ENCODE results near the gene PNPLA7. TPM values are rescaled to one million over a fixed set of nuclear protein-coding genes. Genes with fewer than 3 reads are reported as not detected.

The PNPLA7 gene
- total RNA-seq, 1 donor = 11.6 TPM

DNA sequence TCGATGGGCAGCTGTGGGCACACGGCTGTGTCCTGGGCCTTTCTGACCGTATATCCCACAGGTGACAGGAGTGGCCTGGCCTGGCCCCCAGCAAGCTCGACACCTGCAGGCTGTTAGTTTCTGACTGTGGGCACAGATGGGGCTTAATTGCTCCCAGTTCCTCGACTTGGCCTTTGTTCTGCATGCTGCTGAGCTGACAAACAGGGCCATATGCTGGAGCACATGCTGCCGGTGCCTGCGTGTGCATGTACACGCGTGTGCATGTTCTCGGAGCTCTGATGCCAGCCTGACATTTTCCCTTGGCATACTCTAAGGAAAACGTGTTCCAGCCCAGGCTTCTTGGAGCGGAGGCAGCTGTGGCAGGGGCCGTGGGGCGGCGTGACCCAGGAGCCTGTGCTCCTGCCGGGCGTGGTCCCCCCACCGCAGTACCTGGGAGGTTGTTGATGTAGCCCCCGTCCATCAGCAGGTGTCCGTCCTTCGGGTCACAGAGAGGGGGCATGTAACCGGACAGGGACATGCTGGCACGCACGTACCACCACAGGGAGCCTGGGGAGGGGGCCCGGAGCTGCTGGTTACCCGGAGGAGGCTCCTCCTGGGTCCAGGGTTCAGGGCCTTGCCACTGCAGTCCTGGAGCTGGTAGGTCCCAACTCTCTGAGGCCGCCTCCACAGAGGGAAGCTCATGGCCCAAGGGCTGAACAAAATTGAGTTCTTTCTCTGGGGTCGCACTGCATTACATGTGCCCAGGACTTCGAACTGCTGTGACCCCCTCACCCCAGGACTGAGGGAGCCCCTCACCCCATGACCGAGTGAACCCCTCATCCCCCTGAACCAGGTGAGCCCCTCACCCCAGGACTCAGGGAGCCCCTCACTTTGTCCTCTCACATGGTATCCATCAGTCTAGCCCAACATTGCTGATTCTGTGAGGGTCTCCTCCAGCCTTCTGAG, 86.9 kb downstream of the PNPLA7 start:
- no peak for DNase-seq (ENCODE audit: low read depth in 2 of 3, low spot score in 2 of 3)

DNA sequence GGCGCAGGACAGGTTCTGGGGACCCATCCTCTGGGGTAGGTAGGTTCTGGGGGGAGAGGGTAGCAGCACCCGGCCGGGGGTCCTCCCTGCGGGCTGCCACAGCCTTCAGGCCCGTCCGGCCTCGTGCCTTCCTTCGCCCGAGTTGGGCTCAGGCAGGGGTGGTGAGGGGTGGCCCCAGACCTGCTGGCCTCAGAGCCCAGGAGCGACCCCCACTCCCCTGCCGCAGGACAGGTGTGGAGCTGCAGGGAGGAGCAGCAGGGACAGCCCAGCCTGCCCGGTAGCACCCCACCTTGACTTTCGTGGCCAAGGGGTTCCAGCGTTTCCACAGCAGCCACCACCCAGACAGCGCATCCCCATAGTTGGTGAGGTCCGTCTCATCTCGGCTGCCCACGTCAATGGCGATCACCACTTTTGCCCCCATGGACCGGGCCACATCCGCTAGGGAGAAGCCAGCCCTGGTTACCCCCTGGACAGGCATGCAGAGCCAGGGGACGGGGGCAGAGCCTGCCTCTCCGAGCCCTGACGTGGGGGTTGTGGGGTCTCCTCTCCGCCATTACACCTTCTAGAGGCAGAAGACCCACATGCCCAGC, 87.7 kb downstream of the PNPLA7 start:
- no peak for DNase-seq (ENCODE audit: low read depth in 2 of 3, low spot score in 2 of 3)

DNA sequence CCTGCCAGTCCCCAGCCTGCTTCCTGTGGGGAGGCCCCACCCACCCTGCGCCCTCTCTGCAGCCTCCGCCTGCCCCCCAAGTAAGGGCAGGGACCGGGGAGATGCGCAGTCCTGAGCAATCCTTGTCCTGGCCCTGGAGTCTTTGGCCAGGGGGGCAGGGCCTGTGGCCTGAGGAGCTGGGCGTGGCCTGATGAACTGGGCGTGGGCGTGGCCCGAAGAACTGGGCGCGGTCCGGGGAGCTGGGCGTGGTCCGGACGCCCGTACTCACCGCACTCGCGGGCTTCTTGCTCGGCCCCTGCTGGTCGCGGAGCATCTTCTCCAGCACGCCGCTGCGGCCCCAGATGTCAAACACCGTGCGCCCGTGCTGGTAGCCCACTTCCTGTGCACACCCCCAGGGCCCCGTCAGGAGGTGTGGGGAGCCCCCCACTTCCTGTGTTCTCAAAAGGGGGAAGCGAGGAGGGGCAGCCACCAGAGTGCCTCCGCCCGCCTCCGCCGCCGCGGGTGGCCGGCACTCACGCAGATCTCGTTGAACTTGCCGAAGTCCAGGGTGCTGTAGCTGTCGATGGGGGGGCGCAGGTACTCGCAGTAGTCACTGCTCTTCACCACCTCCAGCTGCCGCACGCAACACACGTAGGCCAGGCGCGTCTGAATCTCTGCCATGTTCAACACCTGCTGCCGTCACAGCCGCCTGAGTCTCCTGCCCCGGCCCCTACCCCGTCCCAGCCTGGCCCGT, 88.4 kb downstream of the PNPLA7 start:
- peak in 2 of 3 donors; percentile 95 to 96 for DNase-seq (ENCODE audit: low read depth in 2 of 3, low spot score in 2 of 3)

DNA sequence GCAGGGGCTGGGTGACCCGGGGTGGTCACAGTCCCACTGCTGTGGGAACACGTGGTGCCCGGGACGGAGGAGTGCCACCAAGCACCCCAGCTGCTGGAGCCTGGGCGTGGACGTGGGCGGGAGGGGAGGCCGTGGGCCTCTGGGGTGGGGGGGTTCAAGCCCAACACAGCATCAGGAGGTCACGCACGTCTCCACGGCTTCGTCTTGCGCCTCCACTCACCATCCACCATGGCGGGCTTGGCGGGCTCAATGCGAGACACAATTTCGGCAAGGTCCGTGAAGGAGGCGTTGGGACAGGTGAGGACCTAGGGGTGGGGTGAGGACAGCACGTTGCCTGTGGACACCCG, 88.9 kb downstream of the PNPLA7 start:
- no peak for DNase-seq (ENCODE audit: low read depth in 2 of 3, low spot score in 2 of 3)

DNA sequence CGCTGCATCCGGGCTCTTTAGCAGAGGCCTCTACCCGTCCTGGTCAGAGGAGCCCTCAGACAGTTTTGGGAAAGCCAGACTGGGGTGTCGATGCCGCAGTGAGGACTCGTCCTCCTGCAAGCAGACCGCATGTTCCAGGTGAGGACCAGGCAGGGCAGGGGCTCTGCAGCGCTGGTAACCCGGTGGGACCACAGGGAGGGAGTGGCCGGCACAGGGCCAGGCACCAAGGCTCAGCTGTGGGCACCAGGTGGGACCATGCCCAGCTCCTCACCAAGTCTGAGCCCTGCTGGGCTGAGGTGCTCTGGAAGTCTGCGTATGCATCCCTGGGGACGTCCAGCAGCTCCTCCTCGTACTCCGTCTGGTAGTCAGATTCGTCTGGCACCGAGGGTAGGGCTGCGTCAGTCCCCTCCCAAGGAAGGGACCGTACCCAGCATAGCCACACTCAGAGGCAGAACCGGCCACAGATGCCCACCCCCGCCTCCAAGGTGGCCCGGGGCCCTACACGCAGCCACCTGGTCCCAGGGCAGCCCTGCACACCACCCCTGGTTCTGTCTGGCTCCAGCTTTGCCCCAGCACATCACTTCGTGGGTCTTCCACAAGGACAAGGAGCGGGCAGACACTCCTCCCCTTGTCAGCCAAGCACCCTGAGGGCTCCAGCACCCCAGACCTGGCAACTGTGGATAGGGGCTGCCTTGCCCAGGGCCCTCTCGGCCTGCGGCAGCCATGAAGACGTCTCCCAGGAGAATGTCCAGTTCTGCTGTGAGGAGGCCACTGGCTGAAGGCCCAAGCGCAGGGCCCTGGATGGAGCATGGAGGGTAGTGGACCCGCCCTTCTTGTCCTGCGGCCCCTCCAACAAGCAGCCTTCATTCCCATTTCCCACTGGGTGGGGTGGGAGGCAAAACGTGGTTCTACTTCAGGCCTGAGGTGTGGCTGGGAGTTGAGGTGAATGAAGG, 89.6 kb downstream of the PNPLA7 start:
- DNase-seq (ENCODE audit: low read depth in 2 of 3, low spot score in 2 of 3) = no peak

DNA sequence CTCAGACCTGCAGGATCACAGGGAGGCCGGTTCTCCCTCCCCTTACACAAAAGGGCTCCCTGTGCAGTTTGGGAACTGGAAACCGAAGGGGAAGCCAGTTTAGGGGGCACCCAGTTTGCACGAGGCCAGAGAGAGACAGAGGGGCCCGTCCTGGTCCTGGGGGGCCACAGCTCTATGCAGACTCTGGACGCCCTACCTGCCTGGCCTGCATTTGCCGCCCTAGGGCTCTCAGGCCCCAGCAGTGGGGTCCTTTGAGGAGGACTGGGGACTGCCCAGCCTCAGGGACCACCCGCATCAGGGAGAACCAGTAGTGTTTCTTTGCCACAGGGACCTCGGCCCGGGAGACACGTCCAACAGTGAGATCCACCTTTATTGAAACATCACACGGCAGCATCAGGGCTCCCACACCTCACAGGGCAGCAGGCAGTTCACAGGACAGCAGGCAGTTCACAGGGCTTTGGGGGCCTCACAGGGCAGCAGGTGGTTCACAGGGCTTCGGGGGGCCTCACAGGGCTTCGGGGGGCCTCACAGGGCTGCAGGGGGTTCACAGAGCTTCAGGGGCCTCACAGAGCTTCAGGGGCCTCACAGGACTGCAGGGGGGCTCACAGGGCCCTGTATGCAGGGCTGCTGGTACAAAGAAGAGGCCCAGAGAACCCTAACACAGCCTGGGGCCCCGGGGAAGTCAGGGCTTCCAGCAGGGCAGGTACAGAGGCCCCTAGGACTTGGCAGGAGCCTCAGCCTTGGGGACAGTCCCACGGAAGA, 90.4 kb downstream of the PNPLA7 start:
- no peak for DNase-seq (ENCODE audit: low read depth in 2 of 3, low spot score in 2 of 3)

DNA sequence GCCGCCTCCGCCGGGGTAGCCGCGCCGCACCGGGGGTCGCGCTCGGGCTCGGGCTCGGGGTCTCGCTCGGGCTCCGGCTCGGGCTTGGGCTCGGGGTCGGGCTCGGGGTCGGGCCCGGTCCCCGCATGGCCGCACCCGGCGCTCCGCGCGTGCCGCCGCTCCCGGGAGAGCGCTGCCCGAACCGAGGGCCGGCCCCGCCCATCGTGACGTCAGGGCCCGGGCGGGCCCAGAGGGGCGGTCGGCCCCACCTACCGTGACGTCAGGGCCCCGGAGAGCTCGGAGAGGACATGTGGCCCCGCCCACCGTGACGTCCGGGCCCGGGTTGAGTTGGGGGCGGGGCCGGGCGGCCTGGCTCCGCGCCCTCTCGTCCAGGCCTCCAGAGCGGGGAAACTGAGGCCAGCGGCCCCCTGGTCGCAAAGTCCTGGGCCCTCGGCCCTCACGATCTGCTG, 91.0 kb downstream of the PNPLA7 start, which contains the start of gene NSMF:
Gene NSMF, minus strand, starts transcription at position 183 of the 449 bp plus-strand sequence. CDS start 232 bp downstream, outside the sequence.
- peak; percentile 88 to 94 (median 92) for DNase-seq (ENCODE audit: low read depth in 2 of 3, low spot score in 2 of 3)

DNA sequence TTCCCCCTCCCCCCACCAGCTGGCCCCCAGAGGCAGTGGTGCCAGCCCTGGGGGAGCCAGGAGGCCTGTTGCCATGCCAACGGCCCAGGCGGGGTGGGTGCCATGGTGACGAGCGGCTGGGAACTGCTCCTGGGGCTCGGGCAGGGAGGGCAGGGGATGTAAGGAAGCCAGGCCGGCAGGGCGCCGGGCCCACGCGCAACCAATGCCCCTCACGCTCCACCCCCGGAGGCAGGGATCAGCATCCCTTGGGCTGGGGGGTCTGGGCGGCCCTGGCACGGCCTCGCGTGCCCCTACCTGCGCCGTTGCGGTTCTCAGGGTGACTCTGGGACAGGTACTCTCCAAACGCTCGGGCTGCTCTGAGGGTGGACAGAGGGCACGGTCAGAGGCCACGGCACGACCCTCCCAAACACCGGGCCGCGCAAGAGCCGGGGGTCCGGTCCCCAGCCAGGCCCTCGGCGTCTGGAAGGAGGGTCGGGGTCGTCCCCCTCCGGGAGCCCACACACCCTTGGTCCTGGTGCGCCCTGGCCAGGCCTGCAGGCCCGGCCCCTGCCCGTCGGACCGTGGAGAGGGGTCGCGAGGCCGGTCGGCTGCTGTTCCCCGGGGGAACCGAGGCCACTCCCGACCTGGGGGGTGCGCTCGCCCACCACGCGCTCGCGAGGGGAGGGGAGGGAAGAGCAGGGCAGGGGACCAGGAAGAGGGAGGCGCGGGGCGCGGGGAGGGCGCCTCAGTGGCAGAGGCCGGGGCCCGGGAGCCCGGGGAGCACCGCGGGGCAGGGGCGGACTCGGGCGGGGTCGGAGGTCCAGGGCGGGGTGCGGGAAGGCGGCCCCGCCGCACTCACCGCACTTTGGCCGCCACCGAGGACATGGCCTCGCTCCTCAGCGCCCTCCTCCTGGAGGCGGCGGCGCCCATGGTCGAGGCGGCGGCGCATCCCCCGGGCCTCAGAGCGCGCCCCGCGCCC, 91.7 kb downstream of the PNPLA7 start:
- peak in 1 of 3 donors; percentile 38 for DNase-seq (ENCODE audit: low read depth in 2 of 3, low spot score in 2 of 3)

DNA sequence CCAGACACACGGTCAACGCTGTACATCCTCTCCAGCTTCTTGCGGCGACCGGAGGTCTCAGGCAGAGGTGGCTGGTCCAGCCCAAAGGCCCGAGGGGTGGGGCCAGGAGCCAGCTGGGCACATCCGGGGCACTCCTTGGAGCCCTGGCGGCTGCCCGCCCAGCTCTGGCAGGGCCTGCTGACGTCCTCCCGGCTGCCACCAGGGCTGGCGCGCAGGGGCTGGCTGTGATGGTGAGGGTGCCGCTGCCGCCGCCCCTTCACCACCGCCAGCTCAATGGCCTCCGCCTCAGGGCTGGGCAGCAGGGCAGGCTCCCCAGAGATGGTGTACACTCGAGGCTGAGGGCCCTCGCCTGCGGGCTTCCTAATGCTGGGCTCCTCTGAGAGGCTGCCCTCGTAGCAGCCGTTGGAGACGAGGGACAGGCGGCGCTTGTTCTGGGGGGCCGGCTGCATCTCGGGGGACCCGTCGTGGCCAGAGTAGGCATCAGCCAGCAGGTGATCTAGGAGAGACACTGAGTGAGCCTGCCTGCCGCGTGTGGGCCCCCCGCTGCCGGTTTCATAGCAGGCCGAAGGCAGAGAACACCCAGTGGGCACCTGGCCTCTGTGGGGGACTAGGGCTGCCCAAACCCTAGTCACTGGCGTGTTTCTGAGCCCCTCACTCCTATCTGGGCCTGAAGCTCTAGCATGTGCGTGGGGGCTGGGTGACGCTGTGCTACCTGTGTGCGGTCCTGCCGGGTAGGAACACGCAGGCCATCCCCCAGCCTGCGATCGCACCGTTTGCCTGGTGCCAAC, 92.6 kb downstream of the PNPLA7 start:
- no peak for DNase-seq (ENCODE audit: low read depth in 2 of 3, low spot score in 2 of 3)

DNA sequence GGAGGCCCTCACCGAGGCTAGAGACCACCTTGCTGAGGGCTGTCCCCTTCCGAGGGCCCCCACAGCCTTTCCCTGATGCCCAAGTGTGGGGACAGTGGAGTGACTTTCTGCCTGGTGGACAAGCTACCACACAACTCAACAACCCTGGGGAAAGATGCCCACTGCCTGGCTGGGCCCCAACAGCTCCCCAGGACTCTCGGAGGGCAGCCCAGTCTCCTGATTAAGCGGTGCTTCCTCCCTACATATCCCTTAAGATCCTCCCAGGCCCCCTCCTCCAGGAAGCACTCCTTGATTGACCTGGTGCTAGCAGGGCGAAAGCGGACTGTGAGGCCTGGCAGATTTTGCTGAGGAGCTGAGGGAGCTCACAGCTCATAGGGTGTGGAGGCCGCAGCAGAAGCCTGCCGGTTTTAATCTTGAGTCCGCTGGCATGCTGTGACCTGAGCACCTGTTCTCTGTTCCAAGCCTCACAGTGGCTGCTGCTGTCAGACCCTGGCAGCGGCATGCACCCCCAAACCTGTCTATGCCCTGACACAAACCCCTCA, 93.3 kb downstream of the PNPLA7 start:
- DNase-seq (ENCODE audit: low read depth in 2 of 3, low spot score in 2 of 3) = no peak

DNA sequence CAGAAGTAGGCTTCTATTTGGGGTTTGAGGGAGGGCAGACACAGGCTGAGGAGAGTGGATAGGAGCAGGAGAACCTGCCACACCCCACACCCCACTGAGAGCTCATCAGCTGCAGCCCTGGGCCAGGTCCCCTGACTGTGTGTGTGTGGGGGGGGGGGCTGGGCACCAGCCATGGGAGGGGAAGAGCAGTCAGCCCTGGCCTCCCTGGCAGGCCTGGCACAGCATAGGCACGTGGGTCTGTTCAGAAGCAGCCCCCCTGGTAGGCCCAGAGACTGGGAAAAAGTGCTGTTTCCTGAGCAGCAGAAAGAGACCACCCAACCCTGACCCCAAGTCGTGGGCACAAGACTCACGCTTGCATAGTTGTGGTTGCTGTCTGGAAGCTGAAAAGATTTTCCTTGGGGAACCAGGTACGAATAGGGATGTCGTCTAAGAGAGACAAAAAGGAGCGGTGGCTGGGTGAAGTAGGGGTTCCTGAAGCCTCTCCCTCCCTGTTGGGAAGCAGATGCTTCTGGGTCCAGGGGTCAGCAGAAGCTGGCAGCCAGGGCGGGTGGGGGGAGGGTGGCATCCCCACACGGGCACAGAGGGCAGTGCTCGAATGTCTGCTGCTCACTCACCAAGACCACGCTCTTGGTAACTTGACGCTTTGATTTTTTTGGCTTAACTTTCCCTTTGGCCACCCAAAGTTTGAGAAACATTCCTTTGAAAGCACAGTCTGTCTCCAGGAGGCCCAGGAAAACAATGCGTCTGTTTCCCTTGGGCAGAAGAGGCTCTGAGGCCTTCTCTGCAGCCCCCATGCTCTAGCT, 93.9 kb downstream of the PNPLA7 start:
- DNase-seq (ENCODE audit: low read depth in 2 of 3, low spot score in 2 of 3) = no peak

DNA sequence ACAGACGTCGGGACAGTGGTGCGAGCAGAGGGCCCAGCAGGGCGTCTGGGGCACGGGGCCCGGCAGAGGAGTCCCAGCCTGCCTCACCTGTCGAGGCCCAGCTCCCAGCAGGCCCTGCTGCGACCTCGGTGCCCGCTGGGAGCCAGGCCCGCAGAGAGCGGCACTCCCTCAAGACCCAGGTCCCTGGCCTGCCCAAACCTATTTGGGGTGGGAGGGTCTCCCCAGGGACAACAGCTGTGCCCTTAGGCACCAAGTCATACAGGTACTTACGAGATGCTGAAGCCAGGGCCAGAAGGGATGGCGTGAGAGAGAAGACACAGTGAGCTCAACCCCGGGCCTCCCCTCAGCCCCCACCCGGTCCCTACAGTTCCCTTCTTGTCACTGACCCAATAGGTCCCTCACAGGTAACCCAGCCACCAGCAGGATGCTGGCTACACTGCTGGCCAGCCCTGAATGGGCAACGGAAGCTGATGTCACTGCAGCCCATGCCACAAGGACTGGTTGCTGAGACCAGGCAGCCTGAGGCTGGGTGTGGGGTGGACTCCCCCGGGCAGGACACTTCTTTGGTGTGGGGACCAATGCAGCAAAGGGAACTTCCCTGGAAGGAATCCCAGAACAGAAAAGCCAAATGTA, 94.7 kb downstream of the PNPLA7 start:
- no peak for DNase-seq (ENCODE audit: low read depth in 2 of 3, low spot score in 2 of 3)

DNA sequence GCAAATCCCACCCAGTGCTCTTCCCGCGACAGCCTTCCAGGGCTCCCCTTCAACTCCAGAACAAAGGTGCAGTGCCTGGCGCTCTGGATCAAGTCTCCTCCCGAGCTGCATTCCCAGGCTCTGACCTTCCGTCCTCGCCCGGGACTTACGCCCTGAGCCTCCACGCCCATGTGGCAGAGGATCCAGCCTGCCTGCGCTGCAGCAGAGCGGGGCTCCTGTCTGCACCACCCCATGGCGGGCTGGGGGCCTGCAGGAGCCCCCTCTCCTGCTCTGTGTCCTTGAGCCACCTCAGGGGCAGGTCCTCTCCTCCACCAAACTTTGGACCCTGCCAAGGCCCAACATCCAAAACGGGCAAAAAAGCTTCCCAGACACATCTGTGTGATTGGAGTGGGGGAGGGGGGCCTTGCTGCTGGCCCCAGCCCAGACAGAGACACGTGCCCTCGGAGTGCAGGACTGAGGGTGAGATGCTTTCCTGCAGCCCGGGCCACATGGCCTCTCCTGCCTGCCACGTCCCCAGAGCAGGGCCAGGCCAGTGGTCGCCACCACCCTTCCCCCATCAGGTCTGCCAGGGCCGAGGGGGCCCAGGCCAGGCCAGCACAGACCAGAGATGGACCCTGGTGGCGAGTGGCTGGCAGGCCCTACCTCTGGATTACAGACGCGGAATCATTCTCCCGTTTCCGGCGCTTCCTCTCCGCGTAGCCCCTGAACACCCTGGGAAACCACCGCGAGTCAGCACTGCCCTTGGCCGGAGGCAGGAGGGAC, 95.4 kb downstream of the PNPLA7 start:
- DNase-seq (ENCODE audit: low read depth in 2 of 3, low spot score in 2 of 3) = peak in 1 of 3 donors; percentile 27

DNA sequence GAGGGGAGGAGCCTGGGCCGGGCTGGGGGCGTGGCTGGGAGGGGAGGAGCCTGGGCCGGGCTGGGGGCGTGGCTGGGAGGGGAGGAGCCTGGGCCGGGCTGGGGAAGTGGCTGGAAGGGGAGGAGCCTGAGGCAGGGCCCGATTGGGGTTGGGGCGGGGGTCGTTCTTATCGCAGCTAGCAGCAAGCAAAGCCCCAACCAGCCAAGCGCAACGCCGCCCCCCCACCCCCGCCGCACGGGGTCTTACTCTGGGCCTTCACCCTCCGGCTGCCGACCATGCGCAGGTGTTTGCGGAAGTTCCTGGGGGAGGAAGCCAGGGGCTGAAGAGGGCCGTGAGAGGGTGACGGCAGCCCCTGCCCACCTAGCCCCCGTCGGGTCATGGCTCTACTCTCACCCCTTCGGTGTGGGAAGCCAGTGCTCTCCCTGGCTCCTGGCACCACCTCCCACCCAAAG, 96.0 kb downstream of the PNPLA7 start:
- peak in 2 of 3 donors; percentile 68 to 73 for DNase-seq (ENCODE audit: low read depth in 2 of 3, low spot score in 2 of 3)

DNA sequence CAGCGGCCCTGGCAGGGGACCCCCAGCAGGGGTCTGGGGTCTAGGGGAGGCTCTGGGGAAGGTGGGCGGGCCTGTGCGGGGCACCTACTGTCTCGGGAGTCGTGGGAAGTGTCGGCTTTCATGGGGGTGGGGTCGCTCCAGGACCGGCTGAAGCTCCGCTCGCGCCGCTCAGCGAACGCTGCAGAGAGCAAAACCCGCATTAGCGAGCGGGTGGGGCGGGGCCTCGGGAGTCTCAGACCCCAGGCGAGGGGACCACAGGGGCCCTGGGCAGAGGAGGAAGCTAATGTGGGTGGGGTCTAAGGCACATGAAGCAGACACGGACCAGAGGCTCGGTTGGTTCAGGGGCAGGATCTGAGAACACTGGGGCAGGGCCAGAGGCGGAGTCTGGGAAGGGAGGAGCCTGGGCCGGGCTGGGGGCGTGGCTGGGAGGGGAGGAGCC, 96.5 kb downstream of the PNPLA7 start:
- peak in 2 of 3 donors; percentile 90 to 91 for DNase-seq (ENCODE audit: low read depth in 2 of 3, low spot score in 2 of 3)
